Gastroesophageal sphincter (tissue), 4 donors: Measurements from ENCODE around the gene TXLNA. TPM values are rescaled to one million over a fixed set of nuclear protein-coding genes. Genes with fewer than 3 reads are reported as not detected.

ENCODE experiments used
- ATAC-seq: fragments of 150-250 bp; one replicate; pipeline ENCODE4 v1.9.1; 2016; ENCODE audit warnings: mild to moderate bottlenecking, moderate library complexity
- H3K27ac ChIP-seq, 4 donors: fragments of 200-600 bp; sonication (generic) in 3 of 4; 1 replicate in 3 of 4; 2 replicates in 1 of 4; pipeline ENCODE4 v1.5.1; 2016 to 2019
- H3K27me3 ChIP-seq: fragments of 200-600 bp; sonication (generic); one replicate; pipeline ENCODE4 v1.5.1; 2019
- H3K36me3 ChIP-seq, 2 donors: fragments of 200-600 bp; sonication (generic); one replicate each; pipeline ENCODE4 v1.5.1; 2019; ENCODE audit warnings: control low read depth in 1 of 2
- H3K4me1 ChIP-seq, 3 donors: fragments of 200-600 bp; sonication (generic); 1 replicate in 2 of 3; 2 replicates in 1 of 3; pipeline ENCODE4 v1.5.1; 2016 to 2019; ENCODE audit warnings: control low read depth in 2 of 3
- H3K4me3 ChIP-seq, 2 donors: fragments of 200-600 bp; sonication (generic); one replicate each; pipeline ENCODE4 v1.5.1; 2019; ENCODE audit warnings: mild to moderate bottlenecking in 1 of 2, moderate library complexity in 1 of 2
- H3K9me3 ChIP-seq, 3 donors: fragments of 200-600 bp; sonication (generic); one replicate each; pipeline ENCODE4 v1.5.1; 2017 to 2019; ENCODE audit warnings: control low read depth in 2 of 3
- EP300 ChIP-seq: sonication (generic); formaldehyde crosslinking; IDR thresholded peaks from one replicate; pipeline ENCODE4 v1.6.1; 2017; ENCODE audit warnings: antibody characterized with exemption, mild to moderate bottlenecking
- POLR2A ChIP-seq, 2 donors: fragments of 450-650 bp; IDR thresholded peaks; one replicate each; pipeline ENCODE4 v1.6.1; 2017; ENCODE audit warnings: antibody characterized with exemption in 2 of 2, mild to moderate bottlenecking in 2 of 2, moderate library complexity in 1 of 2
- POLR2AphosphoS5 ChIP-seq: sonication (generic); formaldehyde crosslinking; IDR thresholded peaks from one replicate; pipeline ENCODE4 v1.6.1; 2017; ENCODE audit warnings: antibody characterized with exemption
- whole genome bisulfite sequencing, 2 donors: methylation state at CpG; one replicate each; pipeline ENCODE4 v1.1.5; 2018; ENCODE audit warnings: low coverage in 1 of 2; 5-methylcytosine and 5-hydroxymethylcytosine counted together
- total RNA-seq, 4 donors: library from RNA; depleted of rRNA; stranded (reverse); fragments of >200 nt; gene quantifications; one replicate each; pipeline ENCODE4 v1.1.0, GENCODE V29; 2016
- TF ChIP-seq, protein P1 (sequence below), 4 experiments: fragments of 200-600 bp in 2 of 4; fragments of 450-650 bp in 2 of 4; sonication (generic) in 1 of 4; IDR thresholded peaks; one replicate each; pipeline ENCODE4 v1.5.1; 2017 to 2019; ENCODE audit warnings: antibody characterized with exemption in 4 of 4, mild to moderate bottlenecking in 2 of 4, moderate library complexity in 2 of 4

The TXLNA gene
- total RNA-seq, 4 donors from 2014 or later: 44.7 to 86.6 (median 67.3) TPM

DNA sequence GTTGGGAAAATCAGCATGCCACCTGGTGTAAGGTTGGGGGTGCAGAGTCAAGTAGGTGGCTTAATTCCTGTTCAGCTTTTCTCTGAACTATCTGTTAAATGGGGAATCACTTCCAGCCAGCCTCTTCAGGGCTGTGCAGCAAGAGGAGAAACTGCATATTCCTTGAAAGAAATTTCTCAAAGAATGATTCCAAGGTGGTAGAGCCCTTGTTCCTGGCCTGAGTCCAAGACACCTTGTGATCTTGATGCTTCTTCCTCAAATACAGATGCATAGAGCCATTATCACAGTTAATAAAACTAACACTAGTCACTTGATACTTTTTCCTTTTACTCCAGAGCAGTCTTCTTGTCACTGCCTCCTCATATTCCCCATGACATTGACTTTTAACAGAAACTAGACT, 5.2 kb downstream of the TXLNA start:
- Histone ChIP-seq H3K9me3 (no peaks in the 10 kb centered on the region), H3K4me1 (peaks cover 7 to 65% (median 23%) of the 10 kb centered on the region in 3 donors), H3K36me3 (peaks cover 0 to 86% of the 10 kb centered on the region in 2 donors), H3K27me3 (no peaks in the 10 kb centered on the region), H3K27ac (no peak overlapping the region), H3K4me3 (no peak overlapping the region)
- ATAC-seq: no peak
- no peak for TF ChIP-seq EP300
- TF ChIP-seq POLR2AphosphoS5: no peak
- TF ChIP-seq POLR2A (IDR thresholded peaks at IDR 0.05): no peak
- TF ChIP-seq, protein P1, sequence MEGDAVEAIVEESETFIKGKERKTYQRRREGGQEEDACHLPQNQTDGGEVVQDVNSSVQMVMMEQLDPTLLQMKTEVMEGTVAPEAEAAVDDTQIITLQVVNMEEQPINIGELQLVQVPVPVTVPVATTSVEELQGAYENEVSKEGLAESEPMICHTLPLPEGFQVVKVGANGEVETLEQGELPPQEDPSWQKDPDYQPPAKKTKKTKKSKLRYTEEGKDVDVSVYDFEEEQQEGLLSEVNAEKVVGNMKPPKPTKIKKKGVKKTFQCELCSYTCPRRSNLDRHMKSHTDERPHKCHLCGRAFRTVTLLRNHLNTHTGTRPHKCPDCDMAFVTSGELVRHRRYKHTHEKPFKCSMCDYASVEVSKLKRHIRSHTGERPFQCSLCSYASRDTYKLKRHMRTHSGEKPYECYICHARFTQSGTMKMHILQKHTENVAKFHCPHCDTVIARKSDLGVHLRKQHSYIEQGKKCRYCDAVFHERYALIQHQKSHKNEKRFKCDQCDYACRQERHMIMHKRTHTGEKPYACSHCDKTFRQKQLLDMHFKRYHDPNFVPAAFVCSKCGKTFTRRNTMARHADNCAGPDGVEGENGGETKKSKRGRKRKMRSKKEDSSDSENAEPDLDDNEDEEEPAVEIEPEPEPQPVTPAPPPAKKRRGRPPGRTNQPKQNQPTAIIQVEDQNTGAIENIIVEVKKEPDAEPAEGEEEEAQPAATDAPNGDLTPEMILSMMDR (IDR thresholded peaks at IDR 0.05): no peak

- H3K4me3 ChIP-seq: no peak overlapping the region
- no peak overlapping the region for H3K27ac ChIP-seq
- TF ChIP-seq POLR2AphosphoS5 (no peak), EP300 (no peak), POLR2A (IDR thresholded peaks at IDR 0.05) (no peak)
- TF ChIP-seq, protein P1 (IDR thresholded peaks at IDR 0.05): no peak
- H3K36me3 ChIP-seq: peaks cover 0 to 100% of the 10 kb centered on the region in 2 donors
- H3K4me1 ChIP-seq: peaks cover 7 to 56% (median 21%) of the 10 kb centered on the region in 3 donors
- H3K27me3 ChIP-seq: no peaks in the 10 kb centered on the region
- ATAC-seq: no peak
- WGBS, 2 donors: 84 to 100% methylated on average over 1 to 2 of the region's 2 CpGs
- no peaks in the 10 kb centered on the region for H3K9me3 ChIP-seq
Measured at GRCh38 chr1:32186077-32186476, 6.6 kb downstream of the TXLNA start.

DNA sequence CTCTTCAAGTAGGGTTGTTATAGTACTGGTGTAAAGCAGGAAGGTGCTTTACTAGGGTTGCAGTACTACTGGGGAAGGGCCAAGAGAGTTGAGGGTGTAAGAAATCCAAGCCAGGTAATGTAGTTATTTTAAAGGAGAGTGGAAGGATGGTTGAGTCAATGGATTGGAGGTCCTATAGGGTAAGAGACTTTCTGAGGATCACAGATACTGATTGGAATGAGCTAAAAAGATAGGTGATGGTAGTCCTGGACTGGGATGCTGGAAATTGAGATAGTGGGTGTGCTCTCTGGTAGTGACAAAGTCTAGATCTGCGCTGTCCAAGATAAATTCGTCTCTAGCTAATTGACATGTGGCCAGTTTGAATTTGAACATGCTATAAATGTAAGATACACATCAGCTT, 7.0 kb downstream of the TXLNA start:
- no peak for ATAC-seq
- peaks cover 3 to 52% (median 17%) of the 10 kb centered on the region in 3 donors for H3K4me1 ChIP-seq

GRCh38 chr1:32187850-32188249, 8.4 kb downstream of the TXLNA start:
- Histone ChIP-seq H3K4me1 (peaks cover 0 to 38% (median 9%) of the 10 kb centered on the region in 3 donors), H3K27me3 (no peaks in the 10 kb centered on the region), H3K36me3 (peaks cover 0 to 100% of the 10 kb centered on the region in 2 donors), H3K27ac (no peak overlapping the region), H3K9me3 (no peaks in the 10 kb centered on the region), H3K4me3 (no peak overlapping the region)
- 98 to 100% methylated on average over 4 to 5 of the region's 9 CpGs for WGBS, 2 donors
- ATAC-seq: no peak
- TF ChIP-seq POLR2AphosphoS5 (no peak), EP300 (no peak), POLR2A (IDR thresholded peaks at IDR 0.05) (no peak)
- TF ChIP-seq, protein P1 (IDR thresholded peaks at IDR 0.05): no peak

More for the DNA sequence above, 7.0 kb downstream of the TXLNA start:
- peaks cover 0 to 100% of the 10 kb centered on the region in 2 donors for H3K36me3 ChIP-seq
- H3K27ac ChIP-seq: no peak overlapping the region
- H3K4me3 ChIP-seq: no peak overlapping the region
- no peak for TF ChIP-seq POLR2AphosphoS5
- no peak for TF ChIP-seq POLR2A (IDR thresholded peaks at IDR 0.05)
- no peak for TF ChIP-seq EP300
- TF ChIP-seq, protein P1 (IDR thresholded peaks at IDR 0.05): no peak
- H3K27me3 ChIP-seq: no peaks in the 10 kb centered on the region
- no peaks in the 10 kb centered on the region for H3K9me3 ChIP-seq
- 78 to 94% methylated on average over 2 of the region's 2 CpGs for WGBS, 2 donors

GRCh38 chr1:32192220-32192948, 12.9 kb downstream of the TXLNA start:
- WGBS, 2 donors: 66 to 87% methylated on average over 3 to 5 of the region's 8 CpGs
- Histone ChIP-seq H3K36me3 (peaks cover 0 to 100% of the 10 kb centered on the region in 2 donors), H3K9me3 (no peaks in the 10 kb centered on the region)

More at GRCh38 chr1:32192220-32192948, 12.9 kb downstream of the TXLNA start:
- no peak for ATAC-seq
- Histone ChIP-seq H3K27ac (no peak overlapping the region), H3K4me1 (no peaks in the 10 kb centered on the region), H3K27me3 (no peaks in the 10 kb centered on the region), H3K4me3 (no peak overlapping the region)
- TF ChIP-seq, protein P1 (IDR thresholded peaks at IDR 0.05): no peak
- TF ChIP-seq EP300: no peak
- no peak for TF ChIP-seq POLR2A (IDR thresholded peaks at IDR 0.05)
- no peak for TF ChIP-seq POLR2AphosphoS5
